ENCODE data around the gene PEX26. TPM values are rescaled to one million over a fixed set of nuclear protein-coding genes. Genes with fewer than 3 reads are reported as not detected.
"Not testable (repeated sequence)": the region's sequence is repeated elsewhere in the genome, so short reads cannot be mapped to it uniquely, and the experiment has no call there.

The PEX26 gene
- total RNA-seq, 1 experiment from 2014 or later = 21.9 TPM

GRCh38 chr22:18053216-18053946 is 24.4 kb upstream of the PEX26 start:
- H3K4me3 ChIP-seq (ENCODE audit: low read depth in 2 of 2, low read length in 2 of 2); H3K36me3 ChIP-seq (ENCODE audit: control insufficient read depth, insufficient read depth, low read length); DNase-seq (ENCODE audit: low read depth, low spot score); H3K27ac ChIP-seq (ENCODE audit: low read length); in situ Hi-C loops (cut with HindIII; ENCODE audit: low pct_unique_long_range_greater_than_20kb, low sequenced_read_pairs); H3K27me3 ChIP-seq (ENCODE audit: control insufficient read depth, insufficient read depth, low read length); intact Hi-C loops (cut with micrococcal nuclease; ENCODE audit: unreplicated experiment); CTCF ChIA-PET; H3K4me1 ChIP-seq (ENCODE audit: control insufficient read depth, insufficient read depth, low read length); H3K9me3 ChIP-seq (ENCODE audit: control insufficient read depth, insufficient read depth, low read depth, low read length); POLR2A ChIA-PET; BruUV-seq (replicated peaks); ATAC-seq: not testable (repeated sequence)

- H3K27me3 ChIP-seq (ENCODE audit: control insufficient read depth, insufficient read depth, low read length) = no peaks in the 10 kb centered on the region
- no peak overlapping the region for H3K27ac ChIP-seq (ENCODE audit: low read length)
- BruUV-seq (replicated peaks) = no TSS peak
- H3K4me1 ChIP-seq (ENCODE audit: control insufficient read depth, insufficient read depth, low read length) = no peaks in the 10 kb centered on the region
- H3K9me3 ChIP-seq (ENCODE audit: control insufficient read depth, insufficient read depth, low read depth, low read length) = no peaks in the 10 kb centered on the region
- H3K4me3 ChIP-seq (ENCODE audit: low read depth in 2 of 2, low read length in 2 of 2) = no peak overlapping the region
- no peak for DNase-seq (ENCODE audit: low read depth, low spot score)
- H3K36me3 ChIP-seq (ENCODE audit: control insufficient read depth, insufficient read depth, low read length) = no peaks in the 10 kb centered on the region
- TF ChIP-seq REST (IDR thresholded peaks at IDR 0.05; ENCODE audit: insufficient read depth in 1 of 2, low read depth in 2 of 2, low read length in 1 of 2) (no peak), POLR2AphosphoS5 (IDR thresholded peaks at IDR 0.05; ENCODE audit: low read depth, low read length) (no peak), CTCF (IDR thresholded peaks at IDR 0.05) (no peak), SIN3A (IDR thresholded peaks at IDR 0.05; ENCODE audit: borderline replicate concordance, insufficient read depth, low read depth, low read length) (no peak), TCF7L2 (IDR thresholded peaks at IDR 0.05; ENCODE audit: low read depth, low read length) (no peak)
- ChIA-PET POLR2A (no interaction called here), CTCF (interaction anchor here (0.7 kb wide), 1 partner anchor 71 kb away, joined by 3 read pairs; no protein-coding TSS in a partner anchor)
- in situ Hi-C loops (cut with HindIII; ENCODE audit: low pct_unique_long_range_greater_than_20kb, low sequenced_read_pairs) (no loop called here), intact Hi-C loops (cut with micrococcal nuclease; ENCODE audit: unreplicated experiment) (no loop called here)
- no peak for ATAC-seq
Observed at GRCh38 chr22:18055619-18056160, 22.1 kb upstream of the PEX26 start.

- POLR2A ChIA-PET = no interaction called here
- no peak for DNase-seq (ENCODE audit: low read depth, low spot score)
- no peak for ATAC-seq
Observed at GRCh38 chr22:18056161-18056666, 21.6 kb upstream of the PEX26 start.

More at GRCh38 chr22:18056161-18056666, 21.6 kb upstream of the PEX26 start:
- H3K36me3 ChIP-seq (ENCODE audit: control insufficient read depth, insufficient read depth, low read length) = no peaks in the 10 kb centered on the region
- H3K27ac ChIP-seq (ENCODE audit: low read length) = no peak overlapping the region
- in situ Hi-C loops (cut with HindIII; ENCODE audit: low pct_unique_long_range_greater_than_20kb, low sequenced_read_pairs) (no loop called here), intact Hi-C loops (cut with micrococcal nuclease; ENCODE audit: unreplicated experiment) (no loop called here)
- no TSS peak for BruUV-seq (replicated peaks)
- no peaks in the 10 kb centered on the region for H3K4me1 ChIP-seq (ENCODE audit: control insufficient read depth, insufficient read depth, low read length)
- no peak overlapping the region for H3K4me3 ChIP-seq (ENCODE audit: low read depth in 2 of 2, low read length in 2 of 2)
- CTCF ChIA-PET = no interaction called here
- no peaks in the 10 kb centered on the region for H3K27me3 ChIP-seq (ENCODE audit: control insufficient read depth, insufficient read depth, low read length)
- no peaks in the 10 kb centered on the region for H3K9me3 ChIP-seq (ENCODE audit: control insufficient read depth, insufficient read depth, low read depth, low read length)
- no peak for TF ChIP-seq REST (IDR thresholded peaks at IDR 0.05; ENCODE audit: insufficient read depth in 1 of 2, low read depth in 2 of 2, low read length in 1 of 2)
- no peak for TF ChIP-seq TCF7L2 (IDR thresholded peaks at IDR 0.05; ENCODE audit: low read depth, low read length)
- no peak for TF ChIP-seq SIN3A (IDR thresholded peaks at IDR 0.05; ENCODE audit: borderline replicate concordance, insufficient read depth, low read depth, low read length)
- TF ChIP-seq CTCF (IDR thresholded peaks at IDR 0.05) = no peak
- TF ChIP-seq POLR2AphosphoS5 (IDR thresholded peaks at IDR 0.05; ENCODE audit: low read depth, low read length) = no peak
